Retinal pigment epithelial cell (primary cell): ENCODE measurements around the gene CMTM5.

Experiments
- DNase-seq: peaks from one replicate; pipeline ENCODE4 v3.0.0-alpha.2; 2010; ENCODE audit warnings: low read depth
- H3K4me3 ChIP-seq: 2 replicates; pipeline ENCODE4 v1.5.1; 2011; ENCODE audit warnings: mild to moderate bottlenecking, low read length, control low read depth, moderate library complexity
- CTCF ChIP-seq: conservative IDR thresholded peaks from 2 replicates; pipeline ENCODE4 v1.5.1; 2011; ENCODE audit warnings: low read depth, low read length, control low read depth, inconsistent platforms

The CMTM5 gene

GRCh38 chr14:23376482-23377197 lies at the start of gene CMTM5:
Gene CMTM5 (plus strand): TSS chr14:23377046. CDS start chr14:23377252, 206 bp downstream.
- H3K4me3 ChIP-seq, result no peak within 1 kb of the TSS
- DNase-seq, result no peak
- no peak for TF ChIP-seq CTCF

- no peak overlapping the region for H3K4me3 ChIP-seq
- DNase-seq, result peak; percentile 31
- peak; percentile 89 for TF ChIP-seq CTCF
Observed at GRCh38 chr14:23327947-23328744, 48.7 kb upstream of the CMTM5 start.

- TF ChIP-seq CTCF, result no peak
- H3K4me3 ChIP-seq, result no peak overlapping the region
- DNase-seq, result no peak
Observed at GRCh38 chr14:23335623-23336022, 41.2 kb upstream of the CMTM5 start.

GRCh38 chr14:23339506-23340268 lies 37.2 kb upstream of the CMTM5 start:
- TF ChIP-seq CTCF, result no peak
- DNase-seq, result no peak
- H3K4me3 ChIP-seq, result no peak overlapping the region

GRCh38 chr14:23344481-23344880 lies 32.4 kb upstream of the CMTM5 start:
- no peak for TF ChIP-seq CTCF
- no peak for DNase-seq
- H3K4me3 ChIP-seq, result no peak overlapping the region

GRCh38 chr14:23345987-23346692 lies 30.7 kb upstream of the CMTM5 start:
- no peak overlapping the region for H3K4me3 ChIP-seq
- DNase-seq, result no peak
- TF ChIP-seq CTCF, result no peak
